Left ventricle myocardium inferior (tissue), 1 donor: ENCODE data around the gene PTPRN. TPM values are rescaled to one million over a fixed set of nuclear protein-coding genes. Genes with fewer than 3 reads are reported as not detected.

ENCODE experiments used
- DNase-seq: peaks from one replicate; pipeline ENCODE4 v3.0.0-alpha.2; 2020
- H3K27ac ChIP-seq: fragments of 200-600 bp; replicated peaks from 2 replicates; pipeline ENCODE4 v1.8.0; 2021
- H3K27me3 ChIP-seq: fragments of 200-600 bp; 2 replicates; pipeline ENCODE4 v1.8.0; 2021; ENCODE audit warnings: low read depth
- H3K36me3 ChIP-seq: fragments of 200-600 bp; 2 replicates; pipeline ENCODE4 v1.8.0; 2021
- H3K4me1 ChIP-seq: fragments of 200-600 bp; 2 replicates; pipeline ENCODE4 v1.8.0; 2021
- H3K4me3 ChIP-seq: fragments of 200-600 bp; 2 replicates; pipeline ENCODE4 v1.8.0; 2021; ENCODE audit warnings: mild to moderate bottlenecking, moderate library complexity
- H3K9me3 ChIP-seq: fragments of 200-600 bp; replicated peaks from 2 replicates; pipeline ENCODE4 v1.8.0; 2021
- intact Hi-C: fragments of 100-400 bp; cut with micrococcal nuclease; formaldehyde crosslinking; loops from one replicate; pipeline ENCODE4 v1.11.0; 2022
- total RNA-seq: library from RNA; stranded (reverse); fragmentation: NEBNext Ultra II Directional; extraction: Animal tissue kit (Norgen Biotek cat#: 25700); gene quantifications from one replicate; pipeline ENCODE4 v1.2.1, GENCODE V29; 2021
- TF ChIP-seq, protein P1 (sequence below): fragments of 200-600 bp; IDR thresholded peaks from 2 replicates; pipeline ENCODE4 v1.8.0; 2021; ENCODE audit warnings: antibody characterized with exemption, mild to moderate bottlenecking, borderline replicate concordance
- donor health status: DM: no; HTN: yes; CAD: no; lungs with severe emphysema.

PTPRN gene
- total RNA-seq, 1 donor from 2014 or later = 0.11 TPM

DNA sequence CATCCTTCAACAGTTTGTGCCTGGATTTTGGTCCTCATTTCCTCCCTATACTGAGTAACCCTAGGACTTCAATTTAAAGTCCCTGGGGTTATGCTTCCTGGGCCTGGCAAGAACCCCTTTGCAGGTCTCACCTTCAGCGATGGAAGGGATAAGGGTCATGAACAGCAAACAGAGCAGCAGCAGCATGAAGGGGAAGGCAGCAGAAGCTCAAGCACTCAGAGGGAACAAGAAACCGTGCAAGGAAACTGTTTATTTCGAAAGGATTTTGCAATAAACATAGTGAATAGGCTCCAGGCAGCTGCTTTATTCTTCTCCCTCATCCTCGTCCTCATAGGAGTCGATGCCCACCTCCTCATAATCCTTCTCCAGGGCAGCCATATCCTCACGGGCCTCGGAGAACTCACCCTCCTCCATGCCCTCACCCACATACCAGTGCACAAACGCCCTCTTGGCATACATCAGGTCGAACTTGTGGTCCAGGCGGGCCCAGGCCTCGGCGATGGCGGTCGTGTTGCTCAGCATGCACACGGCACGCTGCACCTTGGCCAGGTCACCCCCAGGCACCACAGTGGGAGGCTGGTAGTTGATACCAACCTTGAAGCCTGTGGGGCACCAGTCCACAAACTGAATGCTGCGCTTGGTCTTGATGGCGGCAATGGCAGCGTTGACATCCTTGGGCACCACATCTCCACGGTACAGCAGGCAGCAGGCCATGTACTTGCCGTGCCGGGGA is 59.0 kb downstream of the PTPRN start:
- peaks cover 94% of the 10 kb centered on the region for H3K4me1 ChIP-seq
- DNase-seq = no peak
- peaks cover 37% of the 10 kb centered on the region for H3K36me3 ChIP-seq
- TF ChIP-seq, protein P1, sequence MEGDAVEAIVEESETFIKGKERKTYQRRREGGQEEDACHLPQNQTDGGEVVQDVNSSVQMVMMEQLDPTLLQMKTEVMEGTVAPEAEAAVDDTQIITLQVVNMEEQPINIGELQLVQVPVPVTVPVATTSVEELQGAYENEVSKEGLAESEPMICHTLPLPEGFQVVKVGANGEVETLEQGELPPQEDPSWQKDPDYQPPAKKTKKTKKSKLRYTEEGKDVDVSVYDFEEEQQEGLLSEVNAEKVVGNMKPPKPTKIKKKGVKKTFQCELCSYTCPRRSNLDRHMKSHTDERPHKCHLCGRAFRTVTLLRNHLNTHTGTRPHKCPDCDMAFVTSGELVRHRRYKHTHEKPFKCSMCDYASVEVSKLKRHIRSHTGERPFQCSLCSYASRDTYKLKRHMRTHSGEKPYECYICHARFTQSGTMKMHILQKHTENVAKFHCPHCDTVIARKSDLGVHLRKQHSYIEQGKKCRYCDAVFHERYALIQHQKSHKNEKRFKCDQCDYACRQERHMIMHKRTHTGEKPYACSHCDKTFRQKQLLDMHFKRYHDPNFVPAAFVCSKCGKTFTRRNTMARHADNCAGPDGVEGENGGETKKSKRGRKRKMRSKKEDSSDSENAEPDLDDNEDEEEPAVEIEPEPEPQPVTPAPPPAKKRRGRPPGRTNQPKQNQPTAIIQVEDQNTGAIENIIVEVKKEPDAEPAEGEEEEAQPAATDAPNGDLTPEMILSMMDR = no peak
- peak overlapping the region; percentile 28 for H3K4me3 ChIP-seq
- intact Hi-C loops = no loop called here
- H3K27me3 ChIP-seq = no peaks in the 10 kb centered on the region
- H3K27ac ChIP-seq = peak overlapping the region; percentile 83
- no peaks in the 10 kb centered on the region for H3K9me3 ChIP-seq

DNA sequence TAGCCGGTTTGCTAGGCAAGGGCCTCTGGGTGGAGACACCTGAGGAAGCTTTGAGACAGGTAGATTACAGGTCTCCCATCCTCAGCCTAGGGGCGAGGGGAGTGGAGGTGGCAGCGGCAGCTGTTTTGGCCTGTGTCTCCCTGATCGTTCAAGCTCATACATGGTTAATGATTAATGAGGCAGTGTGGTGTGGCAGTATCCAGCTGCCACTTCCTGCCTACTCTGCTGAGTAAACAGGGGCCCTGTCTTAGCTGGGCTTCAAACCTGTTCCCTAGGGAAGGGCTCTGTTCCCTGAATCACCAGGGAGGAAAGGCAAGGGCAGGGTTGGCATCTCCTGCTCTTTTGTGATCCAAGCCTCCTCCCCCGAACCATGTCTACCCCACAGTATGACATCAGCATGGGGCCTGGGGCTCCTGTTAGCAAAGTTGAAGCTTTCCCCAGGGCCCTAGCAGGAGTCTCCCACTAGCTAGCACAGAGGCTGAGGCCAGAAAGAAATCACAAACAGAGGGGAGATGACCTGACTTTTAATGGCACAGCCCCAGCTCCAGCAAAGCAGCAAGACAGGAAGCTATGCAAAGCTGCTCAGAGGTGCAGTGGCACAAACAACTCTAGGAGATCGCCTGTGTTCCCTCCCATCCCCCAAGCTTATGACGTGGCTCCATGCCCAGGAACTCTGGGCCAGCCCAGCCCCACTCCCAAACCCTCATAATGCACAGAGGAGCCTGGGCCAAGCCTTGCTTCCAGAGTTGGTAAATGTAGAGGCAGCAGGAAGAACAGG is 59.8 kb downstream of the PTPRN start:
- peak overlapping the region; percentile 83 for H3K27ac ChIP-seq
- TF ChIP-seq, protein P1 = no peak
- no peaks in the 10 kb centered on the region for H3K9me3 ChIP-seq
- no peaks in the 10 kb centered on the region for H3K27me3 ChIP-seq
- peak; percentile 72 for DNase-seq
- intact Hi-C loops = no loop called here
- peaks cover 94% of the 10 kb centered on the region for H3K4me1 ChIP-seq
- H3K36me3 ChIP-seq = peaks cover 37% of the 10 kb centered on the region
- H3K4me3 ChIP-seq = peak overlapping the region; percentile 28

DNA sequence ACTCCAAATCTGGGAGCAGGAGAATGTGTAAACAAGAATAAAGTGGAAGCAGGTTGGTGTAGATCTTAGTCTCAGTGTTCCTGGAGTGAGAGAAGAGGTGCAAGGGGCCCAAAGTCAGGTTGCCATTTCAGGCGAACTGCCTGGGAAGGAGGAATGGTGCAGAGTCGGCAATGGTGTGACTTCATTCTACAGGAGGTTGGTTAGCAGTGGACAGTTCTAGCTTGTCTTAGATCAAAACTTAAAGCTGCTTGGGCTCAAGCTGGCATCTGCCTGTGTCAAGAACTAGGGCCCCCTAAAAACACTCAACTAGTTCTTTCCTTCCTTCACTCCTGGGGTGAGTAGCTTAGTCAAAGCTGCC is 60.4 kb downstream of the PTPRN start:
- no peak for DNase-seq
- Histone ChIP-seq H3K9me3 (no peaks in the 10 kb centered on the region), H3K4me3 (peak overlapping the region; percentile 28), H3K4me1 (peaks cover 89% of the 10 kb centered on the region), H3K36me3 (peaks cover 37% of the 10 kb centered on the region), H3K27me3 (no peaks in the 10 kb centered on the region), H3K27ac (peak overlapping the region; percentile 83)
- intact Hi-C loops = no loop called here
- TF ChIP-seq, protein P1 = no peak

DNA sequence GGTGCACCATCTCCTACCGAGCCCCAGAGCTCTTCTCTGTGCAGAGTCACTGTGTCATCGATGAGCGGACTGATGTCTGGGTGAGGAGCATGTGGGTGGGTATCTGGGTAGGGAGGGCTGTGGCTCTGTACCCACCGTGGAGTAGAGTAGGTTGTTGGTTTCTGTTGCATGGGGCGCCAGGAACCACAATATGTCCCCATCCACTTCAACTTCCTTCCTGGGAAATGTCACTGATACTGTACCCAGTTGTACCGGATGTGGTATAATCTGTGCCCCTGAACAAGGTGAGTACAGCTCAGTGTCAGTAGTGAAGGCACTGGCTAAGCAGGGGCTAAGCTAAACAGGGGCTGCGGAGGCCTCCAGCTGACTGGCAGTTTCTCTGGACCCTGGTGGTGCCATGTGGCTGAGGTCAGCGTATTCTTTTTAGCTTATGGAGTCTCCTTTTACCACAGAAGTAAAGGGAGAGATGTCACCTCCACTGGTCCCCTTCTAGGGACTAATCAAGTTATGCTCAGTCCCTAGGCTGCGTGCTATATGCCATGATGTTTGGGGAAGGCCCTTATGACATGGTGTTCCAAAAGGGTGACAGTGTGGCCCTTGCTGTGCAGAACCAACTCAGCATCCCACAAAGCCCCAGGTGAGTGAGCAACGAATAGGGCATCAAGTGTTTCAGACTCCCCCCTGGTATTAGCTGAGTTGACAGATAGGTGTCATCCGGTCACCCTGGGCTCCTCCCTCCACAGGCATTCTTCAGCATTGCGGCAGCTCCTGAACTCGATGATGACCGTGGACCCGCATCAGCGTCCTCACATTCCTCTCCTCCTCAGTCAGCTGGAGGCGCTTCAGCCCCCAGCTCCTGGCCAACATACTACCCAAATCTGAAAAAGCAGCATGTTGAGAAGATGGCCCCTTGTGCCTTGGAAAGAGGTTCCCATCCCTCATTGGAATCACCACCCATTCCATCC is 61.2 kb downstream of the PTPRN start:
- Histone ChIP-seq H3K27ac (peak overlapping the region; percentile 83), H3K4me1 (peaks cover 80% of the 10 kb centered on the region), H3K4me3 (no peak overlapping the region), H3K27me3 (no peaks in the 10 kb centered on the region), H3K36me3 (peaks cover 37% of the 10 kb centered on the region), H3K9me3 (no peaks in the 10 kb centered on the region)
- no peak for DNase-seq
- TF ChIP-seq, protein P1 = no peak
- intact Hi-C loops = no loop called here

DNA sequence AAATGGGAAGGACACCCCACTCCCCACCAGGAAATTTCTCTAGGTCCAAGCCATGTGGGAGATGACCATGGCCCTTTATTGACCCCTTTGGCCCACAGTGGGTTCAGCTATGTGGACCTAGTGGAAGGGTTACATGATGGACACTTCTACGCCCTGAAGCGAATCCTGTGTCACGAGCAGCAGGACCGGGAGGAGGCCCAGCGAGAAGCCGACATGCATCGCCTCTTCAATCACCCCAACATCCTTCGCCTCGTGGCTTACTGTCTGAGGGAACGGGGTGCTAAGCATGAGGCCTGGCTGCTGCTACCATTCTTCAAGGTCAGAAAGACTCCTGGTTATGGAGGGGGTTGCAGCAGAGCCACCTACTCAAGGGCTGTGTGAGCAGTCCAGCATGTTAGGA is 62.6 kb downstream of the PTPRN start:
- Histone ChIP-seq H3K27ac (peak overlapping the region; percentile 93), H3K4me3 (peak overlapping the region; percentile 81), H3K9me3 (no peaks in the 10 kb centered on the region), H3K36me3 (peaks cover 36% of the 10 kb centered on the region), H3K27me3 (no peaks in the 10 kb centered on the region), H3K4me1 (peaks cover 66% of the 10 kb centered on the region)
- intact Hi-C loops = no loop called here
- TF ChIP-seq, protein P1 = no peak
- DNase-seq = no peak
